Neural progenitor cell (in vitro differentiated cells): Measurements from ENCODE around the gene TMEM63B. TPM values are rescaled to one million over a fixed set of nuclear protein-coding genes. Genes with fewer than 3 reads are reported as not detected.
"Not testable (repeated sequence)": the region's sequence is repeated elsewhere in the genome, so short reads cannot be mapped to it uniquely, and the experiment has no call there.

Experiments
- DNase-seq: peaks from one replicate; pipeline ENCODE4 v3.0.0-alpha.2; 2016; ENCODE audit warnings: low spot score
- H2AFZ ChIP-seq: fragments of 200-600 bp; sonication (generic); replicated peaks from 2 replicates; pipeline ENCODE4 v1.6.1; 2016; ENCODE audit warnings: antibody characterized with exemption
- H3F3A ChIP-seq: fragments of 200-600 bp; sonication (generic); 2 replicates; pipeline ENCODE4 v1.6.1; 2016; ENCODE audit warnings: antibody characterized with exemption, low read depth
- H3K27ac ChIP-seq: fragments of 200-600 bp; sonication (generic); 2 replicates; pipeline ENCODE4 v1.5.1; 2016; ENCODE audit warnings: mild to moderate bottlenecking
- H3K27me3 ChIP-seq: fragments of 200-600 bp; sonication (generic); 2 replicates; pipeline ENCODE4 v1.6.1; 2016; ENCODE audit warnings: mild to moderate bottlenecking, moderate library complexity
- H3K36me3 ChIP-seq: fragments of 200-600 bp; sonication (generic); 2 replicates; pipeline ENCODE4 v1.5.1; 2016
- H3K4me1 ChIP-seq: fragments of 200-600 bp; sonication (generic); 2 replicates; pipeline ENCODE4 v1.6.1; 2016; ENCODE audit warnings: mixed run types
- H3K4me2 ChIP-seq: fragments of 200-600 bp; sonication (generic); 2 replicates; pipeline ENCODE4 v1.6.1; 2016
- H3K4me3 ChIP-seq: fragments of 200-600 bp; sonication (generic); 2 replicates; pipeline ENCODE4 v1.5.1; 2016
- H3K79me2 ChIP-seq: fragments of 200-600 bp; sonication (generic); 2 replicates; pipeline ENCODE4 v1.6.1; 2016; ENCODE audit warnings: low read depth
- H3K9ac ChIP-seq: fragments of 200-600 bp; sonication (generic); 2 replicates; pipeline ENCODE4 v1.6.1; 2016
- H3K9me3 ChIP-seq: fragments of 200-600 bp; sonication (generic); 2 replicates; pipeline ENCODE4 v1.5.1; 2016; ENCODE audit warnings: low read depth
- H4K20me1 ChIP-seq: fragments of 200-600 bp; sonication (generic); 2 replicates; pipeline ENCODE4 v1.6.1; 2016; ENCODE audit warnings: low read depth
- H3K27ac Mint-ChIP-seq: 3 replicates; pipeline ENCODE4 v1.8.0; 2021; ENCODE audit warnings: mixed read lengths
- H3K27me3 Mint-ChIP-seq: 2 replicates; pipeline ENCODE4 v1.8.0; 2022; ENCODE audit warnings: low read depth, mild to moderate bottlenecking, inconsistent platforms, moderate library complexity, mixed read lengths; ENCODE audit not compliant: insufficient read depth
- H3K36me3 Mint-ChIP-seq: 3 replicates; pipeline ENCODE4 v1.8.0; 2021; ENCODE audit warnings: mixed read lengths
- H3K4me1 Mint-ChIP-seq: 3 replicates; pipeline ENCODE4 v1.8.0; 2021; ENCODE audit warnings: mixed read lengths
- H3K4me3 Mint-ChIP-seq: 3 replicates; pipeline ENCODE4 v1.8.0; 2021; ENCODE audit warnings: mild to moderate bottlenecking, moderate library complexity, mixed read lengths
- H3K9me3 Mint-ChIP-seq: 3 replicates; pipeline ENCODE4 v1.8.0; 2020; ENCODE audit warnings: mixed read lengths
- EZH2 ChIP-seq: fragments of 200-600 bp; sonication (generic); IDR thresholded peaks from 2 replicates; pipeline ENCODE4 v1.6.1; 2017; ENCODE audit warnings: antibody characterized with exemption, mild to moderate bottlenecking, moderate library complexity
- EZH2phosphoT487 ChIP-seq: fragments of 200-600 bp; sonication (generic); IDR thresholded peaks from 2 replicates; pipeline ENCODE4 v1.6.1; 2017; ENCODE audit warnings: antibody characterized with exemption
- total RNA-seq: library from RNA; depleted of rRNA; stranded (reverse); fragments of >200 nt; gene quantifications from 2 replicates; pipeline ENCODE4 v1.2.3, GENCODE V29; 2015; ENCODE audit warnings: low replicate concordance
- TF ChIP-seq, protein P1 (sequence below): fragments of 200-600 bp; sonication (generic); IDR thresholded peaks from 2 replicates; pipeline ENCODE4 v1.5.1; 2017; ENCODE audit warnings: antibody characterized with exemption, mild to moderate bottlenecking

Gene TMEM63B
- total RNA-seq, 1 donor from 2014 or later, result 25.4 TPM

DNA sequence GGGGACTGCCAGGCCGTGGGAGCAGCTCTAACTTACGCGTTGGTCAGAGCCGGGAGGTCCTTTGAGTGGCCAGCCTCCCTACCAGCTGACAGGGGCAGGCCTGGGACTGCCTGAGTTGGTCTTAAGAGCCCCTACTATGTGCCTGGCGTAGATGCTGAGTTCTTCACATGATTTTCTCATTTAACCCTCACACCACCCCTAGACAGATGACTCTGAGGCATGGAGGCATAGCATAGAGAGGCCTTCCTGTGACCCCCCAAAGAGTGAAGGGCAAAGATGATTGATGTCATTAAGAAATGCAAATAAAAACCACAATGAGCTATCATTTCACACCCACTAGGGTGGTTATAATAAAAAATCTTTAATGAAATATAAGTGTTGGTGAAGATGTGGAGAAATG, 36.9 kb upstream of the TMEM63B start:
- Histone ChIP-seq H2AFZ (no peak overlapping the region), H3K27ac (no peak overlapping the region), H4K20me1 (peaks cover 11% of the 10 kb centered on the region), H3K4me3 (no peak overlapping the region), H3K9ac (no peak overlapping the region), H3K79me2 (no peaks in the 10 kb centered on the region), H3K4me1 (no peaks in the 10 kb centered on the region), H3K36me3 (no peaks in the 10 kb centered on the region), H3F3A (peaks cover 8% of the 10 kb centered on the region), H3K9me3 (no peaks in the 10 kb centered on the region), H3K4me2 (no peak overlapping the region), H3K27me3 (no peaks in the 10 kb centered on the region)
- Mint-ChIP-seq H3K9me3 (no peaks in the 10 kb centered on the region), H3K27ac (no peak overlapping the region), H3K27me3 (peaks cover 2% of the 10 kb centered on the region), H3K4me3 (no peak overlapping the region), H3K36me3 (no peaks in the 10 kb centered on the region), H3K4me1 (peaks cover 5% of the 10 kb centered on the region)
- DNase-seq, result no peak
- TF ChIP-seq EZH2phosphoT487, result no peak
- TF ChIP-seq, protein P1, sequence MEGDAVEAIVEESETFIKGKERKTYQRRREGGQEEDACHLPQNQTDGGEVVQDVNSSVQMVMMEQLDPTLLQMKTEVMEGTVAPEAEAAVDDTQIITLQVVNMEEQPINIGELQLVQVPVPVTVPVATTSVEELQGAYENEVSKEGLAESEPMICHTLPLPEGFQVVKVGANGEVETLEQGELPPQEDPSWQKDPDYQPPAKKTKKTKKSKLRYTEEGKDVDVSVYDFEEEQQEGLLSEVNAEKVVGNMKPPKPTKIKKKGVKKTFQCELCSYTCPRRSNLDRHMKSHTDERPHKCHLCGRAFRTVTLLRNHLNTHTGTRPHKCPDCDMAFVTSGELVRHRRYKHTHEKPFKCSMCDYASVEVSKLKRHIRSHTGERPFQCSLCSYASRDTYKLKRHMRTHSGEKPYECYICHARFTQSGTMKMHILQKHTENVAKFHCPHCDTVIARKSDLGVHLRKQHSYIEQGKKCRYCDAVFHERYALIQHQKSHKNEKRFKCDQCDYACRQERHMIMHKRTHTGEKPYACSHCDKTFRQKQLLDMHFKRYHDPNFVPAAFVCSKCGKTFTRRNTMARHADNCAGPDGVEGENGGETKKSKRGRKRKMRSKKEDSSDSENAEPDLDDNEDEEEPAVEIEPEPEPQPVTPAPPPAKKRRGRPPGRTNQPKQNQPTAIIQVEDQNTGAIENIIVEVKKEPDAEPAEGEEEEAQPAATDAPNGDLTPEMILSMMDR, result no peak
- TF ChIP-seq EZH2, result no peak

DNA sequence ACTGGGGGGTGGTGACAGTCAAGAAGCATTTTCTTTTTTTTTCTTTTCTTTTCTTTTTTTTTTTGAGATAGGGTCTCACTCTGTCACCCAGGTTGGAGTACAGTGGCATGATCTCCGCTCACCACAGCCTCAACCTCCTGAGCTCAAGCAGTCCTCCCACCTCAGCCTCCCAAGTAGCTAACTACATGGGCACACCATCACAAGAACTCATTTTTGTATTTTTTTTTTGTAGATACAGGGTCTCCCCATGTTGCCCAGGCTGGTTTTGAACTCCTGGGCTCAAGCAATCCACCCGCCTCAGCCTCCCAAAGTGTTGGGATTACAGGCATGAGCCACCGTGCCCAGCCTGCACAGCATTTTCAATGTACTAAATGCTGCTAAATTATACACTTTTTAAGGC, 36.0 kb upstream of the TMEM63B start:
- H3K4me3 ChIP-seq, H3K4me2 ChIP-seq, H3K9me3 ChIP-seq, H3K36me3 ChIP-seq, H2AFZ ChIP-seq, DNase-seq, H3K79me2 ChIP-seq, H3K4me1 Mint-ChIP-seq, H3K9ac ChIP-seq, H3F3A ChIP-seq, H3K4me3 Mint-ChIP-seq, H3K27ac Mint-ChIP-seq, H3K27me3 ChIP-seq, H3K27me3 Mint-ChIP-seq, H3K4me1 ChIP-seq, H3K36me3 Mint-ChIP-seq, H3K27ac ChIP-seq, H3K9me3 Mint-ChIP-seq: not testable (repeated sequence)
- peaks cover 14% of the 10 kb centered on the region for H4K20me1 ChIP-seq

DNA sequence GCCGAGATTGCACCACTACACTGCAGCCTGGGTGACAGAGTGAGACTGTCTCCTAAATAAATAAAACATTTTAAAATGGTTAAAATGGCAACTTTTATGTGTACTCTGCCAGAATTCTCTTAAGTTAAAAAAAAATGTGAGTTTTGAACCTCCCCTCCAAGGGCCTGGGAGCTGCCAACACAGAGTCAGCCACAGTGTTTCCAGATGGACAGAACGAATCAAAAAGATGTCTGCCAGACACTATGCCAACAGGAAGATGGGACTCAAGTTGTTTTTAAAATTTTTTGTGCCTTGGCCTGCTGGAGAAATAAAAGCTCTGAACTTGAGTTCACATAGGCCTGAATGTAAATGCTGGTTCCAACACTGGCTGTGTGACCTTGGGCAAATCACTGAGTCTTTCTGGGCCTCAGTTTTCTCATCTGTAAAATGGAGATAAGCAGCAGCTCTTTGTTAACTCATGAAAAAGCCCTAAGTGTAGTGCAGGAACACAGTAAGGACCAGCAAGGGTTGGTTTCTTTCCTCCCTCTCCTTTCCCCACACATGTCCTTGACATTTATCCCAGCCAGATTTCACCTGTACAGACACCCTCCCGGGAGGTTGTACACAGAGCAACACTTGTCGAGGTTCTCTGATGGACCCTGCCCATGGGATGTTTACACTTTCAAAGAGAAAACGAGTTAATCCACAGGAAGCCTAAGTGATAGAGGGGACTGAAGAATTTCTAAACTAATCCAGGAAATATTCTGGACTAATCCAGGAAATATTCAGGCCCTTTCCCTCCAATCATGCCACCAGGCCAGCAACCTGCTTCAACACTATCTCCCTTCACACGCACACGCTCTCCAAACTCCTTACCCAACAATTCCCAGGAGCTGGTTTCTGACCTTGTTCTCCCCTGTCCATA, 35.1 kb upstream of the TMEM63B start:
- Mint-ChIP-seq H3K27me3 (peaks cover 2% of the 10 kb centered on the region), H3K36me3 (no peaks in the 10 kb centered on the region), H3K9me3 (no peaks in the 10 kb centered on the region), H3K4me1 (peaks cover 2% of the 10 kb centered on the region), H3K27ac (no peak overlapping the region), H3K4me3 (no peak overlapping the region)
- no peak overlapping the region for H3K9ac ChIP-seq
- DNase-seq, result no peak
- no peaks in the 10 kb centered on the region for H3K36me3 ChIP-seq
- H3F3A ChIP-seq, result peaks cover 2% of the 10 kb centered on the region
- H3K4me2 ChIP-seq, result no peak overlapping the region
- peaks cover 16% of the 10 kb centered on the region for H4K20me1 ChIP-seq
- H3K79me2 ChIP-seq, result no peaks in the 10 kb centered on the region
- H2AFZ ChIP-seq, result no peak overlapping the region
- no peak overlapping the region for H3K27ac ChIP-seq
- TF ChIP-seq EZH2phosphoT487, result no peak
- TF ChIP-seq, protein P1, result no peak
- TF ChIP-seq EZH2, result no peak
- H3K27me3 ChIP-seq, result no peaks in the 10 kb centered on the region
- H3K9me3 ChIP-seq, result no peaks in the 10 kb centered on the region
- H3K4me1 ChIP-seq, result no peaks in the 10 kb centered on the region
- no peak overlapping the region for H3K4me3 ChIP-seq

DNA sequence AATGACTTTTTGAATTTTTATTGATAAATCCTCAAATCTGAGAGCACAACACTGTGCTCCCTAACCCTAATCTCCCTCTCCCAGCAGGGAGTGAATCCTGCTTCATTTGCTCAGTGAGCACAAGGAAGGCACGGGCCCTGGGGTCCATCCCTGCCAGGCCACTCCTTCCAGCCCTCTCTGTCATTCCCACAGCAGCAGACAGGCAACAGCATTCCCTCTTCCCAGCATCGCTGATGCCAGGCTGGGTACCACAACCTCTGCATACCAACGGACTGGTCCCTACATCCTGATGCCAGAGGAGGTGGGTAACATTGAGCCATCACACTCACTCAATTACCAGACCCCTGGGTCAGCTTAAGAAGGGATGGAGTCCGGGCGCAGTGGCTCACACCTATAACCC, 34.3 kb upstream of the TMEM63B start:
- TF ChIP-seq, protein P1, result no peak
- TF ChIP-seq EZH2 (no peak), EZH2phosphoT487 (no peak)
- Histone ChIP-seq H3F3A (peaks cover 5% of the 10 kb centered on the region), H3K27ac (no peak overlapping the region), H4K20me1 (peaks cover 18% of the 10 kb centered on the region), H3K9ac (no peak overlapping the region), H3K4me1 (no peaks in the 10 kb centered on the region), H3K9me3 (no peaks in the 10 kb centered on the region), H3K4me3 (no peak overlapping the region), H3K79me2 (no peaks in the 10 kb centered on the region), H3K36me3 (no peaks in the 10 kb centered on the region), H3K27me3 (no peaks in the 10 kb centered on the region), H3K4me2 (no peak overlapping the region), H2AFZ (no peak overlapping the region)
- H3K4me1 Mint-ChIP-seq, result peaks cover 2% of the 10 kb centered on the region
- no peak overlapping the region for H3K27ac Mint-ChIP-seq
- H3K9me3 Mint-ChIP-seq, result no peaks in the 10 kb centered on the region
- no peak for DNase-seq
- peaks cover 2% of the 10 kb centered on the region for H3K27me3 Mint-ChIP-seq
- no peaks in the 10 kb centered on the region for H3K36me3 Mint-ChIP-seq
- H3K4me3 Mint-ChIP-seq, result no peak overlapping the region
